ENCODE measurements around the gene LRP10. TPM values are rescaled to one million over a fixed set of nuclear protein-coding genes. Genes with fewer than 3 reads are reported as not detected.

The LRP10 gene
- total RNA-seq, 1 experiment from 2014 or later: 7.8 TPM

- ChIA-PET POLR2A (ENCODE audit: low non-redundant PET) (interaction anchor here (0.6 kb wide), 3 partner anchors 27 to 386 kb away, joined by 3 to 6 read pairs (median 3); no protein-coding TSS in a partner anchor), CTCF (no interaction called here)
- Histone ChIP-seq H3K27me3 (replicated peaks; ENCODE audit: insufficient read depth, low read depth, low read length, poor library complexity) (no peaks in the 10 kb centered on the region), H3K4me3 (ENCODE audit: low read depth, low read length, poor library complexity, severe bottlenecking) (no peak overlapping the region), H3K36me3 (ENCODE audit: insufficient read depth, low read length, poor library complexity, severe bottlenecking) (peaks cover 47% of the 10 kb centered on the region), H3K27ac (ENCODE audit: low read depth, low read length, poor library complexity, severe bottlenecking) (no peak overlapping the region), H3K9me3 (ENCODE audit: low read depth, low read length, poor library complexity, severe bottlenecking) (no peaks in the 10 kb centered on the region), H3K4me1 (ENCODE audit: insufficient read depth, low read length, poor library complexity, severe bottlenecking) (peaks cover 5% of the 10 kb centered on the region)
- DNase-seq (ENCODE audit: low spot score): no peak
- TF ChIP-seq EZH2 (IDR thresholded peaks at IDR 0.05; ENCODE audit: borderline replicate concordance, low read depth, low read length, poor library complexity, severe bottlenecking) (no peak), CTCF (conservative IDR thresholded peaks at IDR 0.05; ENCODE audit: low read depth, low read length) (no peak)
- no TSS peak for BruUV-seq (replicated peaks)
- intact Hi-C loops (cut with micrococcal nuclease; ENCODE audit: unreplicated experiment): no loop called here
These were observed 44.5 kb downstream of the LRP10 start for GRCh38 chr14:22915886-22916521.

- intact Hi-C loops (cut with micrococcal nuclease; ENCODE audit: unreplicated experiment): no loop called here
- TF ChIP-seq CTCF (conservative IDR thresholded peaks at IDR 0.05; ENCODE audit: low read depth, low read length): no peak
- TF ChIP-seq EZH2 (IDR thresholded peaks at IDR 0.05; ENCODE audit: borderline replicate concordance, low read depth, low read length, poor library complexity, severe bottlenecking): no peak
- Histone ChIP-seq H3K27ac (ENCODE audit: low read depth, low read length, poor library complexity, severe bottlenecking) (peak within 1 kb of the TSS; percentile 97), H3K4me1 (ENCODE audit: insufficient read depth, low read length, poor library complexity, severe bottlenecking) (peaks cover 26% of the 10 kb centered on the region), H3K4me3 (ENCODE audit: low read depth, low read length, poor library complexity, severe bottlenecking) (peak within 1 kb of the TSS; percentile 78), H3K36me3 (ENCODE audit: insufficient read depth, low read length, poor library complexity, severe bottlenecking) (peaks cover 57% of the 10 kb centered on the region), H3K9me3 (ENCODE audit: low read depth, low read length, poor library complexity, severe bottlenecking) (no peaks in the 10 kb centered on the region), H3K27me3 (replicated peaks; ENCODE audit: insufficient read depth, low read depth, low read length, poor library complexity) (no peaks in the 10 kb centered on the region)
- no TSS peak for BruUV-seq (replicated peaks)
- DNase-seq (ENCODE audit: low spot score): peak; percentile 100
- ChIA-PET CTCF (interaction anchor here (1.1 kb wide), 1 partner anchor 19 kb away, joined by 10 read pairs; no protein-coding TSS in a partner anchor), POLR2A (ENCODE audit: low non-redundant PET) (interaction anchor here (0.5 kb wide), 1 partner anchor 9 kb away, joined by 14 read pairs; no protein-coding TSS in a partner anchor)
These were observed 47.5 kb downstream of the LRP10 start, which contains the start of gene RBM23 for GRCh38 chr14:22918804-22919600. Gene RBM23, minus strand, starts transcription at chr14:22919149.

DNA sequence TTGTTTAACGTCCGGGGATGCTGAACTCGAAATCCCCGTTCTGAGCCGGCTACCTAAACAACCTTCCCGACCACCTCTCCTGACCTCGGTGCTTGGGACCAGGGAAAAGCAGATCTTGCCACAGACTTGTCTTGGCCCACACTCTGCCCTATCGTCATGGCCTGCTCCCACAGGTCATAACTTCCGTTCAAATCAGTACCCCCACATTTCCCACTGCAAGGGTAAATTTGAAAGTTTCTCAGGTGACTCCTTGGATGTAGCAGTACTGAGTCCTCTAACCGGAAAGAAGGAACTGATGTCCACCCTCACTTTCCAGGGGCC is 48.0 kb downstream of the LRP10 start:
- POLR2A ChIA-PET (ENCODE audit: low non-redundant PET): interaction anchor here (0.5 kb wide), 1 partner anchor 9 kb away, joined by 14 read pairs; no protein-coding TSS in a partner anchor
- intact Hi-C loops (cut with micrococcal nuclease; ENCODE audit: unreplicated experiment): no loop called here
- no peak for DNase-seq (ENCODE audit: low spot score)
- CTCF ChIA-PET: interaction anchor here (1.1 kb wide), 1 partner anchor 19 kb away, joined by 10 read pairs; no protein-coding TSS in a partner anchor
- TF ChIP-seq EZH2 (IDR thresholded peaks at IDR 0.05; ENCODE audit: borderline replicate concordance, low read depth, low read length, poor library complexity, severe bottlenecking) (no peak), CTCF (conservative IDR thresholded peaks at IDR 0.05; ENCODE audit: low read depth, low read length) (no peak)
- no peaks in the 10 kb centered on the region for H3K27me3 ChIP-seq (replicated peaks; ENCODE audit: insufficient read depth, low read depth, low read length, poor library complexity)
- H3K36me3 ChIP-seq (ENCODE audit: insufficient read depth, low read length, poor library complexity, severe bottlenecking): peaks cover 63% of the 10 kb centered on the region
- peak overlapping the region; percentile 78 for H3K4me3 ChIP-seq (ENCODE audit: low read depth, low read length, poor library complexity, severe bottlenecking)
- peak overlapping the region; percentile 49 for H3K27ac ChIP-seq (ENCODE audit: low read depth, low read length, poor library complexity, severe bottlenecking)
- H3K9me3 ChIP-seq (ENCODE audit: low read depth, low read length, poor library complexity, severe bottlenecking): no peaks in the 10 kb centered on the region
- TSS peak; percentile 91 for BruUV-seq (replicated peaks)
- peaks cover 31% of the 10 kb centered on the region for H3K4me1 ChIP-seq (ENCODE audit: insufficient read depth, low read length, poor library complexity, severe bottlenecking)
